Esophagus squamous epithelium (tissue), 4 donors: ENCODE data around the gene CCNK.

Experiments
- POLR2A ChIP-seq, 4 donors: fragments of 450-650 bp; IDR thresholded peaks; one replicate each; pipeline ENCODE4 v1.6.1; 2017; ENCODE audit warnings: antibody characterized with exemption in 4 of 4, mild to moderate bottlenecking in 4 of 4, moderate library complexity in 3 of 4
- TF ChIP-seq, protein P1 (sequence below), 6 experiments: fragments of 450-650 bp in 4 of 6; fragments of 200-600 bp in 2 of 6; sonication (generic) in 2 of 6; IDR thresholded peaks; one replicate each; pipeline ENCODE4 v1.5.1; 2016 to 2019; ENCODE audit warnings: antibody characterized with exemption in 6 of 6, mild to moderate bottlenecking in 4 of 6, moderate library complexity in 4 of 6

DNA sequence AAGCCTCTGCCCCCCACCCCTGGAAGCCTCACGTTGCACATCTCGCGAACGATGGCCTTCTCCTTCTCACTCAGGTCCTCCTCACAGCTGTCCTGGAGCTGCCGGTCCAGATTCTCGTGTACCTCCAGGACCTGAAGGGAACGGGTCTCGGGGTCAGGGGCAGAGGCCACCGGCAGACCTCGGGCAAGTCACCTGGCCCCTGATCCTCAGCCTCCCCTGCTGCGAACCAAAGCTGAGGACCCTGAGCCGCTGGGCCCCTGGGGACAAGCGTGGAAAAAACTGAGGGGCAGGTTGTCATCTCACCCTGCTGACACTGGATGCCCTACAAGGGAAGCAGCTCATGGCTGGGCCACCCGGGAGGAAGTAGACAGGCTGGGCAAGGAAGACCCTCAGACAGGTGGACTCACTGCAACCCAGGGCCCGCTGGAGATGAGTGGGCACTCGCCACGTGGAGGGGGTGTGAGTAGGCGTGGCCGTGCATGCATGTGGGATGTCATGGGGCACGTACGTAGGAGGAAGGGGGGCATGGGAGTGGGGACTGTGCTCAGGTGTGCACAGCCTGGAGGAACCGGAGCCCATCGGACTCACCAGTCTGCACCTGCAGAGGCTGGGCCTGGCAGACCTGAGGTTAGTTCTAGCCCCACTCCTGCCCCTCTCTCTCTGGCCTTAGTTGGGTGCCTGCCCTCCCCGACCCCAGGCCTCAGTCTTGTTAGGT is 35.1 kb downstream of the CCNK start:
- TF ChIP-seq POLR2A (IDR thresholded peaks at IDR 0.05): no peak
- TF ChIP-seq, protein P1, sequence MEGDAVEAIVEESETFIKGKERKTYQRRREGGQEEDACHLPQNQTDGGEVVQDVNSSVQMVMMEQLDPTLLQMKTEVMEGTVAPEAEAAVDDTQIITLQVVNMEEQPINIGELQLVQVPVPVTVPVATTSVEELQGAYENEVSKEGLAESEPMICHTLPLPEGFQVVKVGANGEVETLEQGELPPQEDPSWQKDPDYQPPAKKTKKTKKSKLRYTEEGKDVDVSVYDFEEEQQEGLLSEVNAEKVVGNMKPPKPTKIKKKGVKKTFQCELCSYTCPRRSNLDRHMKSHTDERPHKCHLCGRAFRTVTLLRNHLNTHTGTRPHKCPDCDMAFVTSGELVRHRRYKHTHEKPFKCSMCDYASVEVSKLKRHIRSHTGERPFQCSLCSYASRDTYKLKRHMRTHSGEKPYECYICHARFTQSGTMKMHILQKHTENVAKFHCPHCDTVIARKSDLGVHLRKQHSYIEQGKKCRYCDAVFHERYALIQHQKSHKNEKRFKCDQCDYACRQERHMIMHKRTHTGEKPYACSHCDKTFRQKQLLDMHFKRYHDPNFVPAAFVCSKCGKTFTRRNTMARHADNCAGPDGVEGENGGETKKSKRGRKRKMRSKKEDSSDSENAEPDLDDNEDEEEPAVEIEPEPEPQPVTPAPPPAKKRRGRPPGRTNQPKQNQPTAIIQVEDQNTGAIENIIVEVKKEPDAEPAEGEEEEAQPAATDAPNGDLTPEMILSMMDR (IDR thresholded peaks at IDR 0.05): no peak
